SKM-1 treated with dmso at 0.1 percent for 144 hours (cell line): Measurements from ENCODE around the gene ACO2.

Source experiments
- DNase-seq: peaks from one replicate; lab custom pipeline; 2025; ENCODE audit not compliant: unreplicated experiment; lab: John Stamatoyannopoulos, UW

The ACO2 gene

DNA sequence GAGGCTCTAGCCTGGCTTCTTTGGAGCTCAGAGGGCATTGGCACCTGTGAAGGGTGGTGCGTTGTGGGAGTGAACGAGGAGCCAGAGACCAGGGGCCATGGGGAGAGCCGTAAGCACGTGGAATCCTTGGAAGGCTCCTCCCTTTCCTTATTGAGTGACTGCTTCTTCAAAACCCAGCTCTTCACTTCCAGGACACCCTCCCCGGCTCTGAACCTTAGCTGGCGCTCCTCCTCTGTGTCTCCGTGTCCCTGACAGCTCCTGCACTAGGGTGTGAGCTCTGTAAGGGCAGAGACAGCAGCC is 49.1 kb downstream of the ACO2 start:
- DNase-seq: no peak

DNA sequence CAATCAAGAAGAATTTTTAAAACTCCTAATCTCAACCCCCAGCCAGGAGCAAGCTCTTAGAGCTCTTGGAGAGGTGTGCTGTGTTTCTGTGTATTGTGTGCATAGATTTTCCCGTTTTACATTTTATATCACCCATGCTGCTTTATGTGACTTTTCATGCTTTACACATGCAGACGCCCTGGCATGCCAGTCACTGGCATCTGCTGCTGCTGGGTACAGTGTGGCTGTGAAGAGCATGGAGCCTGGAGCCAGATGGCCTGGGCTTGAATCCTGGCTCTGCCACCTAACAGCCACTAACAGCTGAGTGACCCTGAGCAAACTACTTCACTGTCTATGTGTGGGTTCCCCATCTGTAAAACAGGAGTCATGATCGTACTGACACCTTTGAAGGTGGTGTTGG is 52.2 kb downstream of the ACO2 start:
- DNase-seq: no peak

DNA sequence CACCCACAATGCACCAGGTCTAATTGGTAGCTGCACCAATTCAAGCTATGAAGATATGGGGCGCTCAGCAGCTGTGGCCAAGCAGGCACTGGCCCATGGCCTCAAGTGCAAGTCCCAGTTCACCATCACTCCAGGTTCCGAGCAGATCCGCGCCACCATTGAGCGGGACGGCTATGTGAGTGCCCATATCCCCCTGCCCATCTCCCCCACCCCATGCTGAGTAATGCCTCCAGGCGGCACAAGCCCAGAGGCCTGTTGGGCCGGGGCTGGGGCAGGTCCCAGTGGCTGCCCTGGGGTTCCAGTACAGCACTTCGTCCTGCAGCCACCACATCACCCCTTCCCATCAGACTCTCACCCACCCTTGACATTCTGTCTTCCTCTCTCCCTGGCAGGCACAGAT is 53.9 kb downstream of the ACO2 start:
- no peak for DNase-seq

DNA sequence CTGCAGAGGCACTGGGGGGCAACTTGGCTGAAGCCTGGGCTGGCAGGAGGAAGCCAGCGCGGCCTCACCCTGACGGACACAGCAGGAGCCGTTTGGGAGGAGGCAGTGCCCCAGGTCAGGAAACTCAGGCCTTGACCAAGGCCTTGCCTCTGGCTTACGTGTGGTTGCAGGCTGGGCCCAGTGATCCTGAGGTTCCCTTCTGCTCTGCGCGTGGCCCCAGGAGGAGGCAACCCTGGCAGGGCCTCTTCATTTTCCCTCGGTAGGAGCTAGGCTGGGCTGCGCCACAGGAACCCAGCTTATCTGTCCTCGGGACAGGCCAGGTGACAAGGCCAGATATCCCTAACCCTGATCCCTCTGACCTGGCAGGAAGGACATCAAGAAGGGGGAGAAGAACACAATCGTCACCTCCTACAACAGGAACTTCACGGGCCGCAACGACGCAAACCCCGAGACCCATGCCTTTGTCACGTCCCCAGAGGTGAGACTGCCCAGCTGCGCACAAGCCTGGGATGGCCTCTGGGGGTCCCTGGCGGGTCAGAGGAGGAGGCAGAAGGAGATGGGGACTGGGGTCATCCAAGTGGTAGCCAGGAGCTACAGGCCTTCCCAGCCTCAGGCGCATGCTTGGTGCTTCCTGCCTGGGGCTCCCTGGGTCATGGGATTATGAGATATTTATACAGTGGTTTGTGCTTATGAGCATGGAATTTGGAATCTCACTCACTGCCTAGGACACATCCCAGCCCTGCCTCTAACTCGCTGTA is 54.7 kb downstream of the ACO2 start:
- no peak for DNase-seq

DNA sequence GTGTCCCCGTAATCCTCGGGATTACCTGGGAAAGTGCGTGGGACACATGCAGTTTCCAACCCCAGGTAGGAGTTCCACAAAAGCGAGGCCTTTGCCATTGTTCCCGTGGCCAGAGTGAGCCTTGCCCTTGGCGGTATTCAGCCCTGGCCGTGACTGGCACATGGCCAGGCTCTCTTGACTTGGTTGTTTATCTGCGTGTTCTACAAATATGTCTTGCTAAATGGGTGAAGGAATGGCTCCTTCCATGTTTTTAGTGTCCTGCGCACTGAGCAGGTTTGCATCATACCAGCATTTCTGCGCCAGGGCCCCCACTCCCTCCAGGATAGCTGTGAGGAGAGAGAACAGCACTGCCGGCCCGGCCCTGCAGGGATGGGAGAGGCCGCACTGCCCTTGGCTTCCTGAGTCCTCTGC is 55.3 kb downstream of the ACO2 start:
- DNase-seq: no peak

DNA sequence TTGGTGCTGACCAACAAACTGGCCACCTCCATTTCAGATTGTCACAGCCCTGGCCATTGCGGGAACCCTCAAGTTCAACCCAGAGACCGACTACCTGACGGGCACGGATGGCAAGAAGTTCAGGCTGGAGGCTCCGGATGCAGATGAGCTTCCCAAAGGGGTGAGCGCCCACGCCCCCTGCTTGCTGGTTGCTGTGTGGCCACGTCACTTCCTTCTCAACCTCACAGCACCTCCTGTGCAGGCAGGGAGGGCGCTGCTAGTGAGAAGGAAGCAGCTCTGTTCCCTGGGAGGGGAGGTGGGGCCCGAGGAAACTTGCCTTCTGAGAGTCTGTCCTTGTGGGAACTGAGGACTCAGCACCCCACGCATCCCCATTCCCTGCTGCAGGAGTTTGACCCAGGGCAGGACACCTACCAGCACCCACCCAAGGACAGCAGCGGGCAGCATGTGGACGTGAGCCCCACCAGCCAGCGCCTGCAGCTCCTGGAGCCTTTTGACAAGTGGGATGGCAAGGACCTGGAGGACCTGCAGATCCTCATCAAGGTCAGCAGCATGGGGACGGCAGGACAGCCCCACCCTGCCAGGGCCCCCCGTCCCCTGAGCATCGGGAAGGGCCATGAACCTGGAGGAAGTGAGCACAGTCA is 56.0 kb downstream of the ACO2 start:
- DNase-seq: no peak

DNA sequence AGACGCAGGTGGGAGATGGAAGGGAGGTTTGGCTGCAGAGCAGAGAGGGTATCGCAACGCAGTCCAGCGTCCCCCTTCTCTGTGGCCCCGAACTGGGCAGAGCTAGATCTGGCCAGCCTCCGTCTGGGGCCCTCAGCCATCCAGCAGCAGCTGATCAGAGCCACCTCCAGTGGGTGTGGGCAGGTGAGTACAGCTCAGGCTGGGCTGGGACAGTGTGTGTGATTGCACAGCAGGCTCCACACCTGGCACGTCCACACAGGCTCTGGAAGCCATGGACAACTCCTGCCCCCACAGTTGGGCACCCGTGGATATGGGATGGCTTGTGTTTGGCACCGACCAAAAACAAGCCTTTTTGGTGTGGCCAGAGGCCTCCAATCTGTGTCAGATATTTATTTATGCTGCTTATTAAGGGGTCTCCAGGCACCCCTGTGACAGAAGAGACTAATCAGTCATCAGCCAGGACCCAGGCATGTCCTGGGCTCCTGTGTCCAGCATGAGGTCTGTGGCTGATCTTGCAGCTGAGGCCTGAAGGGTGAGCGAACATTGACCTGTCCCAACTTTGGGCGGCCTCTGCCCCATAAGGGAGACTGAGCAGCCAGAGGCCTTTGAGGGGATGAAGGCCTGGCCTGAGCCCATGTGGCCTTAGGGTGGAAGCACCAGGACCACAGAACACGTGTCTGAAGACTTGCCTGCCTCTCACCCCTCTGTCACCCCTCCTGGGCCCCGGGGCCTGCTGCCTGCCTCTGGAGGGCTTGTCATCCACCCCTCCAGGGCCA is 56.7 kb downstream of the ACO2 start:
- DNase-seq: no peak

DNA sequence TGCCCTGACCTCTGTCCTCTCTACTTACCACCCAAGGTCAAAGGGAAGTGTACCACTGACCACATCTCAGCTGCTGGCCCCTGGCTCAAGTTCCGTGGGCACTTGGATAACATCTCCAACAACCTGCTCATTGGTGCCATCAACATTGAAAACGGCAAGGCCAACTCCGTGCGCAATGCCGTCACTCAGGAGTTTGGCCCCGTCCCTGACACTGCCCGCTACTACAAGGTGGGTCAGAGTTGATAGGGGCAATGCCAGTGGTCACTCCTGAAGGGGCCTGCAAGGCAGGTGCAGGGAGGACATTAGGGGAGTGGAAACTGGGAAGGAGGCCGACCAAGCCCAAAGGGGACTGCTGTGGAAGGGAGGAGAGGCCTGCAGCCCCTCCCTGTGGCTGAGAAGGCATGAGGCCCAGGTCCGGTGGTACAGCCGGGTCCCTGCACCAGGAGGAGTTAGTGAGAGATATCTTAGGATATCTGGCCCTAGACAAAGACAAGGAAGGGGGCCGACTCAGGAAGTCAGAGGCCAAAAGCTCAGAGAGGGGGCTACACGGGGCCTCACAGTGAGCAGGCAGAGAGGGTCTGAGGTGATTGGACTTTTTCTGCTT is 57.4 kb downstream of the ACO2 start:
- DNase-seq: no peak

DNA sequence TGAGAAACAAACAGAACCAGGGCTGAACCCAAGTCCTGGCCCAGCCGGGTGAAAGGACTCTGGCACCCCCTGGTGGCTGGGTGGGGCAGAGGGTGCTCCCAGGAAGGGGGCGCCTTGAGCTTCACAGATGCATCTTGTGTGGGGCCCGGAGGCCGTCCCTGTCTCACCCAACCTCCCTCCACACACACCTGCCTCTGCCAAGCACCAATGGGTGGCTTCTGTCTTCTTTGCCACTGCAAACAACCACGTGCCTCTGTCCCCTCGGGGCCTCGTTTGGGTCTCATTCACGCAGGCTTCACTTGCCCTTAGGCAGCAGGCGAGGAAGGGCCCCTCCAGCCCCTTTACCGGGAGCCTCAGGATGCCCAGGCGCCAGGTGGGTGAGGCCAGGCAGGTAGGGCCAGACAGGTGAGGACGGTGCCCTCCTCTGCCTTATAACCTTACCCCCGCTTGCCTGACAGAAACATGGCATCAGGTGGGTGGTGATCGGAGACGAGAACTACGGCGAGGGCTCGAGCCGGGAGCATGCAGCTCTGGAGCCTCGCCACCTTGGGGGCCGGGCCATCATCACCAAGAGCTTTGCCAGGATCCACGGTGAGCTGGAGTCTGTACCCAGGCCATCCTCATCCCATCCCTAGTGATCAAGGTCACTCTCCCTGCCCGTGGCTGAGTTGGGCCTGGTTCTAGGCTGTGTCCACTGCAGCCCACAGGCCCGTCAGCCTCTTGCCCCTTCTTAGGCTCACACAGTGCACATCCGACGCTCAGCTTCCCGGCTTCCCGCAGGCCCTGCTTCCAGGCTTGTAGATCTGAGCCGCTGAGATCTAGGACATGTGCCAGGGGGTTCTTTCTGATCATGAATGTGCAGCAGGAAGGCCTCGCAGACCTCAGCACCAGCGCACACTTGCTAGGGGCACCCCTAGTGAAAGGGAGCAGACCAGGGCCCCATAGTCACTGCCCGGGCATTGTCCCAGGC is 58.2 kb downstream of the ACO2 start:
- DNase-seq: peak; percentile 10

DNA sequence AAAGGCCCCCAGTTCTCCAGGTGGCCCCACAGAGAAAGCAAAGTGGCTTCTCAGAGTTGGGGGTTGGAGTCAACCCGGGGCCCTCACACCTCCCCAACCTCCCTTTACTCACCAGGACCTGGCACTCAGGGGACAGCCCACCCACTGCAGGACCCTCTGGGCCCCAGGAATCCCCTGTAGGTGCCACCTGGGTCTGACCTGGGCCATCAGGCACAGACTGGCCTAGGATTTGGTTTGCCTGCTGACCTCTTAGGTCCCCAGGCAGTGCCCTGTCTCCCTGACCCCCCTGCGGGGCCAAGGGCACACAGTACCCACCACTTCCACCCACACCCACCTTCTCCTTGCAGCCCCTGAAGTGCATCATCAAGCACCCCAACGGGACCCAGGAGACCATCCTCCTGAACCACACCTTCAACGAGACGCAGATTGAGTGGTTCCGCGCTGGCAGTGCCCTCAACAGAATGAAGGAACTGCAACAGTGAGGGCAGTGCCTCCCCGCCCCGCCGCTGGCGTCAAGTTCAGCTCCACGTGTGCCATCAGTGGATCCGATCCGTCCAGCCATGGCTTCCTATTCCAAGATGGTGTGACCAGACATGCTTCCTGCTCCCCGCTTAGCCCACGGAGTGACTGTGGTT is 59.3 kb downstream of the ACO2 start:
- no peak for DNase-seq

DNA sequence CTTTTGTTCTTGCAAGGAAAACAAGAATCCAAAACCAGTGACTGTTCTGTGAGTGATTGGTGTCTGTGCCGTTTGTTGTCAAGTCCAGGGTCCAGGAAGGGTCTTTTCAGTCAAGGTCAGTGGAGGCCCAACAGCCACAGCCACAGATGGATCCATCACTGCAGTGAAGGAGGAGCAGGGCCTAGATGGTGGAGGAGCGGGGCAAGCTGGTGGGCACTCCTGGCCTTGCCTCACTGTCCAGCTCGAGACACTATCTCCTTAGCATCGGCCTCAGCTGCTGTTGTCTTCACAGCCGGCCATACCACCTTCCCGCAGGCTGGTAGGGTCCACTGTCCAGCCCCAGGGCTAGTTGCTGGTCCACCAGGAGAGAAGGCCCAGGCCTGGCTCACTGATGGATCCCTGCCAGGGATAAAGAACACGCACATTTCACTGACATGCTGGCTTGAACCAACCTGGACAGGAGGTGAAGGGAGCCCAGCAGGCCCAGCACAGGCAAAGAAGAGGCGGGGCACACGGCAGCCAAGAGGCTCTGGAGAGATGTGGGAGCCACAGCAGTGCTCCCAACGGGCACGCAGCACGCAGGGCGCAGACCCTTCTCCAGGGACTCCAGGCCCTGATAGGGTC is 60.1 kb downstream of the ACO2 start:
- no peak for DNase-seq

DNA sequence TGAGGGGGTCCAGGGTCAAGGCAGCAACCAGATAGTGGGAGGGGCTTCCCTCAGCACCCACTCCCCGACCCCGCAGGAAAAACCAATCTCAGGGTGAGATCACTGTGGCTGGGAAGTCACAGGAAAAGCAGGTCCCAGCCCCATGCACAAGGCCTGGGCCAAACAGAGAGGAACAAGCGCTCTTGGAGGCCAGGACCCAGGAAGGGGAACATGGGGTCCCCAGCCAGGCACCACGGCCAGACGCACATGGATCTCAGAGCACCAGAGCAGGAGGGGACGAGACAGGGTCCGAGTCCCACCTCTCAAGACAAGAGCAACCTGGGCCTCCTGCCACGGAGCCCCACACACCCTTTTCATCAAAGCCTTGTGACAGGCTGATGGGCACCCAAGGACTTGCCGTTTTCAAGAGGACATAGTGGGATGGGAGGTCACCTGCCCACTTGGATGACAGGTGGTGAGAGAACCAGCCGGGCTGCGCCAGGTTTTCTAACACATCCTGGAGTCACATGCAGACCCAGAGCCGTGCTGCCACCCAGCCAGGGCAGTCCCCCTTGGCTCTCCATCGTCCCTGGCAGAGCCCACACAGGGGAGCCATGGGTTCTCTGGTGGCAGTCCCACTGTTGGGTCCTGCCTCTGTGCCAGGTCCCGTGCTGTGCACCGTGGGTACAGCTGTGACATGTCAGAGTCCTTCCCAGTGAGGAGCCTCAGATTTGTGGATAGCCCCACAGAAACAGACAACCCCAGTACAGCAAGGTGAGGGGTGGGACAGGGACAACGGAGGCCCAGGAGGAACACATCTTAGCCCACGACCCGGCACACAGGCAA is 62.2 kb downstream of the ACO2 start:
- DNase-seq: no peak

DNA sequence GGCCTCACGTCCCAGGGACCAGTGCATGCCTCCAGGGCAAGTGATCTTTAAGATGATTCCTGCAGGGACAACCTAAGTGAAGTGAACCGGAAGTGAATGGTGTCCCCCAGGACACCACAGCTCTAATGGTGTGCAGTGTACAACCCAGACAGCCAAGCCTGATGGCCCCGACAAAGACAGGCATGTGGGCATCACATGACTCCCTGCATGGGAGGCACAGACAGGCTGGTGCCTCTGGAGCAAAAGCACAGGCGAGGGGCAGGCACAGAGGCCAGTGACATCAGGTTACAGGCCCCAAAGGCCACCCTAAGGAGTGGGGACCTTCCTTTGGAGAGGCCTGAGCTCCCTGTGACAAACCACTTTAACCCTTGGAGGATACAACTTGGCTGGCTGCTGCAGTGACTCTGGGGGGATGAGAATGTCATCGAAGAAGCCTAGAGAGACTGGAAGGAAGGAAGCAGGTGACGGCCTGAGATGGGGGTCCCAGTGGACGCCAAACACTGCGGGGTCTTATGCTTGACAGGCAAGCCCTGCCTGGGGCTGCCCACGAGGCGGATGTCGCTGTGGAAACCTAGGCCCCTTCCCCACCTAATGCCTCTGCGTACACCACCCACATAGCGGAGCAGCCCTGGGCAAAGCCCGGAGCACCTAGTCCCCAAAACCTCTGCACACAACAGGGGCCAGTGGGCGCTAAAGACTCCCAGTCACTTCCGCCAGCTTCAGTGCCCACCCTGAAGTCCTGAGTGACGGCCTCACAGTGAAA is 63.0 kb downstream of the ACO2 start:
- no peak for DNase-seq

DNA sequence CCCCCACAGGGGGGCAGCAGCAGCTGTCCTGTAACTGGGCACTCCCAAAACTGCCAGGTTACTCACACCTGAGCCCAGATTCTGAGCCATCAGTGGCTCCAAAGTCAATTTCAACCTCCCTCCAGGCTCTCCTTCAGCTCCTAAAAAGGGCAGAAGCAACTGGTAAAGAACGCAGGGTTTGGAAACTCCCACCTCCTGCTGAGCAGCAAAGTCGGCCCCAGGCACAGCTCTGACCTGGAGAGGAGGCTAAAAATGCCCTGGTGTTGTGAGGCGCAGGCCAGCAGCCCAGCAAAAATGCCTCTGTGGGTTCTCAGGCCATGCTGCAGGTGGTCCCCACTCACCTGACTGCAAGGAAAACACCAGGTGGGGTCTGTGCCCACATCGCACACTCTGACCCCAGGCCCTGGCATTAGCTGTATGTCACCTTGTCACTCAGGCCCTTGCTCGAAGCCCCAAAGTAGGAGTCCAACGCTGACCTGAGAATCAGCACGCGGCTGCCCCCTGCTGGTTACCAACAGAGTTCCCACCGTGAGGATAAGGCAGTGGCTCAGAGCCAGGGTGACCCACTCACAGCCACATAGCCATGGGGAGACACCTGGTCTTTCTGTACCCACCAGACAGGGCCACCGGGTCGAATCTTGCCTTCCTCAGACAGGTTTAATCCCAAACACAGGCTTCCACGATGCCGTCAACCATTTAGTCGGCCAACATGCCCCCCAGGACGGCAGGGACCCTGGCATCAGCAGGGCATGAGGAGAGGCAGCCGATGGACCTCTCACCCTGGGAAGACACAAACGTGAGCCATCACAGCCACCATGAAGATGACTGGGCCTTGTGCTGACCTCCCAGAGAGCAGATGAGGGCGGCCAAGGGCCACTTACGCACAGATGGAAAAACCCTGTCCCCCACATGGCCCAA is 64.2 kb downstream of the ACO2 start:
- peak; percentile 63 for DNase-seq

DNA sequence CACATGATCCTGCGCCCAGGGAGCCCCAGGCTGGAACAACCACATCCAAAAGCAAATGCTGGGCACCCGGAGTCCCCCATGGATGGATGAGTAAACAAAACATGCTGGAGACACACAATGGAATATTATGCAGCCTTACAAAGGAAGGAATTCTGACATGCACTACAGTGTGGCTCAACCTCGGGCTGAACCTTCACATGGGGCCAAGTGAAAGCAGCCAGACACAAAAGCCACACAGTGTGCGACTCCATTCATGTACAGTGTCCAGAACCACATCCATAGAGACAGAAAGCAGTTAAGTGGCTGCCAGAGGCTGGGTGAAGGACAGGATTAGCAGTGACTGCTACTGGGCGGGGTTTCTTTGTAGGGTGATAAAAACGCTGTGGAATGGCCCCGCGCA is 65.3 kb downstream of the ACO2 start:
- DNase-seq: no peak

DNA sequence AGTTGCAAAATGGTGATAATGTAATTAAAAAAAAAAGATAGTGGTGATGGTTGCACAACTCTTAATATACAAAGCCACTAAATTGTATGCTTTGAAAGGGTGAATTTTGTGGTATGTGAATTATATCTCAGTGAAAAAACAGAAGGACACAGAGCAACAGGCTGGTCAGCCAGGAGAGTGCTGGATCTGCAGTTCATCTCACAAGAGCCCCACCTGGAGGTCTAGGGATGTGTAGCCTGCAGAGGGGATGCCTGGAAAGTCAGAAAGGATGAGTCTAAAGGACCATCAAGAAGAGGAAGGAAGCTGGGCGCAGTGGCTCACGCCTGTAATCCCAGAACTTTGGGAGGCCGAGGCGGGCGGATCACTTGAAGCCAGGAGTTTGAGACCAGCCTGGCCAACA is 66.3 kb downstream of the ACO2 start:
- peak; percentile 2 for DNase-seq

DNA sequence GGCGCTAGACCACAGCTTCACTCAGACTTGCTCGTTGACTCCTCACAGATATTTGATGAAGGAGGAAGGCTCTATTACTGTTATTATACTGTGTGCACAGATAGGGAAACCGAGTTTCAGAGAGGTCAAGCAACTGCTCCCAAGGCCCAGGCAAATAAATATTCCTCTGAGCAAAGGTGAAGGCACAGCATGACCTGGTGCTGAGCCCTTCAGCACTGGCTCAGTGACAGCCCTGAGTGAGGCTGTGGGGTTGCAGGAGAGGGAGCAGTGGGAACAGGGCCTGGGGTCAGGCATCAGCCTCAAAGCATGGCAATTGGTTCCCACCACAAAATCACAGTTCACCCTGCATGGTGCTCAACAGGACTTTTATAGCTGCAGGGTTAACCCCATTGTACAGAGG is 68.3 kb downstream of the ACO2 start:
- DNase-seq: no peak
